SK-N-SH (cell line): Measurements from ENCODE around the gene TMED9. TPM values are rescaled to one million over a fixed set of nuclear protein-coding genes. Genes with fewer than 3 reads are reported as not detected.

ENCODE experiments used
- CTCF ChIA-PET: fragments of 300-600, 350-600 bp; formaldehyde crosslinking; extraction: SDS; loops from one replicate; lab custom pipeline; 2021; lab: Yijun Ruan, JAX
- POLR2A ChIA-PET: fragments of 350-600 bp; sonication (Branson Sonifier 250); formaldehyde crosslinking; extraction: SDS; loops from one replicate; lab custom pipeline; 2020; ENCODE audit warnings: antibody characterized with exemption, inconsistent platforms; lab: Yijun Ruan, JAX
- DNase-seq: peaks from one replicate; pipeline ENCODE4 v3.0.0; 2012
- H2AFZ ChIP-seq: fragments of 200-600 bp; sonication (generic); 2 replicates; pipeline ENCODE4 v1.8.1; 2016; ENCODE audit warnings: antibody characterized with exemption, mild to moderate bottlenecking, low read depth
- H3F3A ChIP-seq: fragments of 200-600 bp; sonication (generic); replicated peaks from 2 replicates; pipeline ENCODE3; 2016; ENCODE audit warnings: antibody characterized with exemption, mild to moderate bottlenecking; ENCODE audit not compliant: insufficient read depth
- H3K27ac ChIP-seq, 2 experiments: fragments of 200-500 bp in 1 of 2; fragments of 200-600 bp in 1 of 2; sonication (Bioruptor generic) in 1 of 2; sonication (generic), shearing (Covaris generic) in 1 of 2; 2 replicates each; pipeline versions ENCODE4 v1.5.1 to v1.6.1; 2014 to 2016; ENCODE audit warnings: low read depth in 2 of 2, inconsistent platforms in 1 of 2, low read length in 1 of 2, mild to moderate bottlenecking in 1 of 2, mixed read lengths in 1 of 2
- H3K27me3 ChIP-seq: fragments of 200-600 bp; sonication (generic), shearing (Covaris generic); 2 replicates; pipeline ENCODE4 v1.6.1; 2016; ENCODE audit warnings: mixed run types; ENCODE audit not compliant: insufficient read depth
- H3K36me3 ChIP-seq, 2 experiments: fragments of 200-500 bp in 1 of 2; fragments of 200-600 bp in 1 of 2; sonication (Bioruptor generic) in 1 of 2; sonication (generic) in 1 of 2; replicated peaks in 1 of 2; 2 replicates each; pipeline versions ENCODE3 to v1.5.1; 2014 to 2016; ENCODE audit warnings: low read length in 1 of 2, mild to moderate bottlenecking in 1 of 2; ENCODE audit not compliant: insufficient read depth in 2 of 2, control insufficient read depth in 1 of 2
- H3K4me1 ChIP-seq, 2 experiments: fragments of 200-500 bp in 1 of 2; fragments of 200-600 bp in 1 of 2; sonication (Bioruptor generic) in 1 of 2; sonication (generic), shearing (Covaris generic) in 1 of 2; 2 replicates each; pipeline versions ENCODE4 v1.5.1 to v1.6.1; 2014 to 2016; ENCODE audit warnings: low read depth in 1 of 2, low read length in 1 of 2, mixed run types in 1 of 2; ENCODE audit not compliant: insufficient read depth in 2 of 2, control insufficient read depth in 1 of 2
- H3K4me2 ChIP-seq: fragments of 200-600 bp; sonication (generic), shearing (Covaris generic); 2 replicates; pipeline ENCODE4 v1.6.1; 2017; ENCODE audit warnings: mixed run types
- H3K4me3 ChIP-seq, 2 experiments: fragments of 200-500 bp in 1 of 2; fragments of 200-600 bp in 1 of 2; sonication (Bioruptor generic) in 1 of 2; sonication (generic), shearing (Covaris generic) in 1 of 2; 2 replicates each; pipeline versions ENCODE4 v1.5.1 to v1.8.1; 2014 to 2016; ENCODE audit warnings: low read depth in 2 of 2, inconsistent platforms in 1 of 2, low read length in 1 of 2, mild to moderate bottlenecking in 1 of 2, mixed read lengths in 1 of 2, moderate library complexity in 1 of 2
- H3K79me2 ChIP-seq: fragments of 200-600 bp; sonication (generic); 2 replicates; pipeline ENCODE4 v1.8.1; 2017; ENCODE audit warnings: mild to moderate bottlenecking; ENCODE audit not compliant: insufficient read depth
- H3K9ac ChIP-seq: fragments of 200-600 bp; sonication (generic); 2 replicates; pipeline ENCODE4 v1.6.1; 2017; ENCODE audit warnings: mixed run types
- H3K9me2 ChIP-seq: fragments of 200-600 bp; sonication (generic); 2 replicates; pipeline ENCODE4 v1.6.1; 2017; ENCODE audit warnings: mixed run types
- H3K9me3 ChIP-seq: fragments of 200-600 bp; sonication (generic); 2 replicates; pipeline ENCODE4 v1.6.1; 2017; ENCODE audit warnings: mixed run types, mild to moderate bottlenecking, moderate library complexity
- H4K20me1 ChIP-seq: fragments of 200-600 bp; sonication (generic); 2 replicates; pipeline ENCODE4 v1.6.1; 2017; ENCODE audit warnings: mild to moderate bottlenecking, mixed run types; ENCODE audit not compliant: insufficient read depth
- CHD2 ChIP-seq: fragments of 150-350 bp; IDR thresholded peaks from 2 replicates; pipeline ENCODE4 v1.6.1; 2018; ENCODE audit warnings: low read length; ENCODE audit not compliant: partially characterized antibody
- EP300 ChIP-seq, 2 experiments: IDR thresholded peaks; 2 replicates each; pipeline versions ENCODE4 v1.4.0 to v1.6.1; 2012; ENCODE audit warnings: borderline replicate concordance in 1 of 2, low read depth in 1 of 2, low read length in 1 of 2
- EZH2phosphoT487 ChIP-seq: fragments of 200-600 bp; sonication (generic); IDR thresholded peaks from 2 replicates; pipeline ENCODE4 v1.6.1; 2017; ENCODE audit warnings: low read depth, mixed run types, mild to moderate bottlenecking, antibody characterized with exemption, moderate library complexity, borderline replicate concordance
- FOSL2 ChIP-seq: IDR thresholded peaks from 2 replicates; pipeline ENCODE4 v1.4.0; 2012; ENCODE audit warnings: low read depth, mild to moderate bottlenecking, moderate library complexity, borderline replicate concordance
- FOXJ3 ChIP-seq: sonication (generic); formaldehyde crosslinking; IDR thresholded peaks from 2 replicates; pipeline ENCODE4 v1.5.1; 2020; ENCODE audit warnings: mild to moderate bottlenecking, missing genetic modification reagents
- FOXM1 ChIP-seq: IDR thresholded peaks from 2 replicates; pipeline ENCODE4 v1.4.0; 2012; ENCODE audit warnings: low read depth, mild to moderate bottlenecking
- GATA2 ChIP-seq: sonication (generic); formaldehyde crosslinking; IDR thresholded peaks from 2 replicates; pipeline ENCODE4 v1.5.0; 2020; ENCODE audit warnings: mild to moderate bottlenecking, missing genetic modification reagents
- MEF2A ChIP-seq: IDR thresholded peaks from 2 replicates; pipeline ENCODE4 v1.4.0; 2012; ENCODE audit warnings: low read depth, borderline replicate concordance
- NRF1 ChIP-seq: IDR thresholded peaks from 2 replicates; pipeline ENCODE4 v1.6.1; 2012; ENCODE audit warnings: low read depth, mild to moderate bottlenecking, low read length
- POLR2AphosphoS5 ChIP-seq: IDR thresholded peaks from 2 replicates; pipeline ENCODE4 v1.6.1; 2012; ENCODE audit warnings: low read depth, low read length
- RAD21 ChIP-seq: IDR thresholded peaks from 2 replicates; pipeline ENCODE4 v1.6.1; 2012; ENCODE audit warnings: mild to moderate bottlenecking, low read length
- RCOR1 ChIP-seq: fragments of 150-350 bp; IDR thresholded peaks from 2 replicates; pipeline ENCODE4 v1.6.1; 2017; ENCODE audit warnings: antibody characterized with exemption, low read length
- RXRA ChIP-seq: IDR thresholded peaks from 2 replicates; pipeline ENCODE4 v1.4.0; 2012; ENCODE audit warnings: low read depth, mild to moderate bottlenecking, borderline replicate concordance
- TAF1 ChIP-seq: IDR thresholded peaks from 2 replicates; pipeline ENCODE4 v1.6.1; 2012; ENCODE audit warnings: low read depth, mild to moderate bottlenecking, low read length, moderate library complexity, borderline replicate concordance
- YY1 ChIP-seq: IDR thresholded peaks from 2 replicates; pipeline ENCODE4 v1.4.0; 2012; ENCODE audit warnings: low read depth, mild to moderate bottlenecking
- WGBS: methylation state at CpG from one replicate; pipeline ENCODE4 v1.1.6; 2017; ENCODE audit warnings: low lambda C conversion rate; 5-methylcytosine and 5-hydroxymethylcytosine counted together
- polyA plus RNA-seq, 3 experiments: library from polyadenylated mRNA; depleted of rRNA; stranded (reverse); fragments of >200 nt; gene quantifications; 2 replicates each; pipeline ENCODE4 v1.2.3, GENCODE V29; 2012
- TF ChIP-seq, protein P1 (sequence below): IDR thresholded peaks from 2 replicates; pipeline ENCODE4 v1.6.1; 2012; ENCODE audit warnings: mild to moderate bottlenecking, low read depth, low read length, moderate library complexity
- TF ChIP-seq, protein P2 (sequence below): fragments of 150-350 bp; IDR thresholded peaks from 2 replicates; pipeline ENCODE4 v1.6.1; 2016; ENCODE audit warnings: mild to moderate bottlenecking, low read depth, low read length

The TMED9 gene
- polyA plus RNA-seq, 1 of the 3 experiments (the other 2 are of a cell fraction): 264 TPM

- TF ChIP-seq RXRA (no peak), YY1 (no peak), GATA2 (CRISPR knock-in tag) (no peak), MEF2A (no peak), FOXJ3 (CRISPR knock-in tag) (no peak), FOXM1 (no peak), EZH2phosphoT487 (no peak), FOSL2 (no peak), RCOR1 (no peak), TAF1 (no peak), NRF1 (no peak), EP300 (IDR thresholded peaks at IDR 0.05; ENCODE audit: borderline replicate concordance in 1 of 2, low read depth in 1 of 2, low read length in 1 of 2) (no peak), CHD2 (no peak)
- TF ChIP-seq, protein P1, sequence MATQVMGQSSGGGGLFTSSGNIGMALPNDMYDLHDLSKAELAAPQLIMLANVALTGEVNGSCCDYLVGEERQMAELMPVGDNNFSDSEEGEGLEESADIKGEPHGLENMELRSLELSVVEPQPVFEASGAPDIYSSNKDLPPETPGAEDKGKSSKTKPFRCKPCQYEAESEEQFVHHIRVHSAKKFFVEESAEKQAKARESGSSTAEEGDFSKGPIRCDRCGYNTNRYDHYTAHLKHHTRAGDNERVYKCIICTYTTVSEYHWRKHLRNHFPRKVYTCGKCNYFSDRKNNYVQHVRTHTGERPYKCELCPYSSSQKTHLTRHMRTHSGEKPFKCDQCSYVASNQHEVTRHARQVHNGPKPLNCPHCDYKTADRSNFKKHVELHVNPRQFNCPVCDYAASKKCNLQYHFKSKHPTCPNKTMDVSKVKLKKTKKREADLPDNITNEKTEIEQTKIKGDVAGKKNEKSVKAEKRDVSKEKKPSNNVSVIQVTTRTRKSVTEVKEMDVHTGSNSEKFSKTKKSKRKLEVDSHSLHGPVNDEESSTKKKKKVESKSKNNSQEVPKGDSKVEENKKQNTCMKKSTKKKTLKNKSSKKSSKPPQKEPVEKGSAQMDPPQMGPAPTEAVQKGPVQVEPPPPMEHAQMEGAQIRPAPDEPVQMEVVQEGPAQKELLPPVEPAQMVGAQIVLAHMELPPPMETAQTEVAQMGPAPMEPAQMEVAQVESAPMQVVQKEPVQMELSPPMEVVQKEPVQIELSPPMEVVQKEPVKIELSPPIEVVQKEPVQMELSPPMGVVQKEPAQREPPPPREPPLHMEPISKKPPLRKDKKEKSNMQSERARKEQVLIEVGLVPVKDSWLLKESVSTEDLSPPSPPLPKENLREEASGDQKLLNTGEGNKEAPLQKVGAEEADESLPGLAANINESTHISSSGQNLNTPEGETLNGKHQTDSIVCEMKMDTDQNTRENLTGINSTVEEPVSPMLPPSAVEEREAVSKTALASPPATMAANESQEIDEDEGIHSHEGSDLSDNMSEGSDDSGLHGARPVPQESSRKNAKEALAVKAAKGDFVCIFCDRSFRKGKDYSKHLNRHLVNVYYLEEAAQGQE: no peak
- TF ChIP-seq, all 33 proteins: peak for 0
- DNase-seq: no peak
- H3F3A ChIP-seq: peaks cover 8% of the 10 kb centered on the region
- 92% methylated on average over 15 of the region's 15 CpGs for WGBS
- ChIA-PET CTCF (no interaction called here), POLR2A (no interaction called here)
- no peak overlapping the region for H2AFZ ChIP-seq
- no peak overlapping the region for H3K27ac ChIP-seq
- no peak overlapping the region for H3K9ac ChIP-seq
- peaks cover 4 to 18% of the 10 kb centered on the region in 2 experiments for H3K36me3 ChIP-seq
- H3K4me2 ChIP-seq: no peak overlapping the region
- H3K27me3 ChIP-seq: no peaks in the 10 kb centered on the region
- no peaks in the 10 kb centered on the region for H3K79me2 ChIP-seq
- no peaks in the 10 kb centered on the region for H4K20me1 ChIP-seq
- no peaks in the 10 kb centered on the region for H3K9me2 ChIP-seq
- no peaks in the 10 kb centered on the region for H3K9me3 ChIP-seq
- H3K4me3 ChIP-seq: no peak overlapping the region
- H3K4me1 ChIP-seq: peaks cover 0 to 10% of the 10 kb centered on the region in 2 experiments; a peak in 1 of 4 replicates
Measured at GRCh38 chr5:177611446-177612214, 19.6 kb downstream of the TMED9 start.

DNA sequence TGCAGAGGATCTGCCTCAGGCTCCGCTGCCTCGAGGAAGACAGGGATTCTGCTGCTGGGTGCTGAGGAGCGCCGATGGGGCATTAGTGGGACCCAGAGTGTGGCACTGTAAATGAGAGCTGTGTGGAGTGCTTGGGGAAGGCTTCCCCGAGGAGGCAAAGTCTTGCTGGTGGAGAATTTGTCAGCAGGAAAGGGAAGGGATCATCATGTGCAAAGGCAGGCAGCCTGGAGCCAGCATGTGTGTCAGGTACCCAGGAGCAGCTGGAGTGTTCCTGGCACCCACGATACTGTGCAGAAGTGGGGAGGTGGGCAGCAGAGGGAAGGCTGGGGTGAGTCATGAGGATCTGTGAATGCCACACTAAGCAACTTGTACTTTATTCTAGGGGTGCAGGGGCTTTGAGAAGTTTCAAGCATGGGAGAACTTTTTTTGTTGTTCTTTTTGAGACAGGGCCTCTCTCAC is 20.2 kb downstream of the TMED9 start:
- Histone ChIP-seq H3K9ac (no peak overlapping the region), H3K4me2 (no peak overlapping the region), H2AFZ (no peak overlapping the region), H3K9me2 (no peaks in the 10 kb centered on the region), H4K20me1 (no peaks in the 10 kb centered on the region), H3K36me3 (peaks cover 6 to 18% of the 10 kb centered on the region in 2 experiments), H3K9me3 (no peaks in the 10 kb centered on the region), H3K4me3 (no peak overlapping the region), H3K27ac (no peak overlapping the region), H3F3A (peaks cover 8% of the 10 kb centered on the region), H3K4me1 (peaks cover 0 to 7% of the 10 kb centered on the region in 2 experiments; a peak in 1 of 4 replicates), H3K27me3 (no peaks in the 10 kb centered on the region), H3K79me2 (no peaks in the 10 kb centered on the region)
- ChIA-PET POLR2A (no interaction called here), CTCF (no interaction called here)
- DNase-seq: no peak
- TF ChIP-seq MEF2A: no peak
- no peak for TF ChIP-seq GATA2 (CRISPR knock-in tag)
- TF ChIP-seq, protein P2, sequence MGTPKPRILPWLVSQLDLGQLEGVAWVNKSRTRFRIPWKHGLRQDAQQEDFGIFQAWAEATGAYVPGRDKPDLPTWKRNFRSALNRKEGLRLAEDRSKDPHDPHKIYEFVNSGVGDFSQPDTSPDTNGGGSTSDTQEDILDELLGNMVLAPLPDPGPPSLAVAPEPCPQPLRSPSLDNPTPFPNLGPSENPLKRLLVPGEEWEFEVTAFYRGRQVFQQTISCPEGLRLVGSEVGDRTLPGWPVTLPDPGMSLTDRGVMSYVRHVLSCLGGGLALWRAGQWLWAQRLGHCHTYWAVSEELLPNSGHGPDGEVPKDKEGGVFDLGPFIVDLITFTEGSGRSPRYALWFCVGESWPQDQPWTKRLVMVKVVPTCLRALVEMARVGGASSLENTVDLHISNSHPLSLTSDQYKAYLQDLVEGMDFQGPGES: no peak
- TF ChIP-seq POLR2AphosphoS5: no peak; the same call in 1 of the 2 replicates
- TF ChIP-seq FOXM1: no peak
- TF ChIP-seq, protein P1: no peak
- no peak for TF ChIP-seq RAD21
- no peak for TF ChIP-seq RXRA
- WGBS: 85% methylated on average over 6 of the region's 6 CpGs
